Stimulated activated CD8-positive, alpha-beta memory T cell treated with anti-CD3 and anti-CD28 coated beads, Interleukin-15, amount 100 ng/mL, for 1 hour (primary cell): ENCODE data around the gene TES.
"Not testable (repeated sequence)": the region's sequence is repeated elsewhere in the genome, so short reads cannot be mapped to it uniquely, and the experiment has no call there.

Experiments
- DNase-seq: peaks from one replicate; pipeline ENCODE4 v3.0.0-alpha.2; 2020; ENCODE audit warnings: low read depth

The TES gene, protein sequence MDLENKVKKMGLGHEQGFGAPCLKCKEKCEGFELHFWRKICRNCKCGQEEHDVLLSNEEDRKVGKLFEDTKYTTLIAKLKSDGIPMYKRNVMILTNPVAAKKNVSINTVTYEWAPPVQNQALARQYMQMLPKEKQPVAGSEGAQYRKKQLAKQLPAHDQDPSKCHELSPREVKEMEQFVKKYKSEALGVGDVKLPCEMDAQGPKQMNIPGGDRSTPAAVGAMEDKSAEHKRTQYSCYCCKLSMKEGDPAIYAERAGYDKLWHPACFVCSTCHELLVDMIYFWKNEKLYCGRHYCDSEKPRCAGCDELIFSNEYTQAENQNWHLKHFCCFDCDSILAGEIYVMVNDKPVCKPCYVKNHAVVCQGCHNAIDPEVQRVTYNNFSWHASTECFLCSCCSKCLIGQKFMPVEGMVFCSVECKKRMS

GRCh38 chr7:116210345-116211005, at the start of gene TES:
Gene TES, plus strand, starts transcription at chr7:116210539. Its CDS starts 169 bp downstream, at chr7:116210708.
- DNase-seq, result peak; percentile 22

DNA sequence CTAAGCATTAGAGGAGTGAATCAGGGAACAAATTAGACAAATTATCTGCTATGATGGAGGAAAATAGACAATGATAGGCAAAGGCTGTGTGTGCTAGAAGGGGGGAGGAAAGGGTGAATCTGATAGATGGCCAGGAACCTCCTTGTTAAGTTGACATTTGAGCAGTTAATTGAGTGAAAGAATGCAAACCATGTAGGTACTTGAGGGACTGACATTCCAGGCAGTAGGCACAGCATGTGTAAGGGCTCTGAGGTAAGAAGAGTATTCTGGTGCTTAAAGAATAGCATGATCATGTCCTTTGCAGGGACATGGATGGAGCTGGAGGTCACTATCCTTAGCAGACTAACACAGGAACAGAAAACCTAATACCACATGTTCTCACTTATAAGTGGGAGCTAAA, 48.6 kb upstream of the TES start:
- DNase-seq, result no peak

DNA sequence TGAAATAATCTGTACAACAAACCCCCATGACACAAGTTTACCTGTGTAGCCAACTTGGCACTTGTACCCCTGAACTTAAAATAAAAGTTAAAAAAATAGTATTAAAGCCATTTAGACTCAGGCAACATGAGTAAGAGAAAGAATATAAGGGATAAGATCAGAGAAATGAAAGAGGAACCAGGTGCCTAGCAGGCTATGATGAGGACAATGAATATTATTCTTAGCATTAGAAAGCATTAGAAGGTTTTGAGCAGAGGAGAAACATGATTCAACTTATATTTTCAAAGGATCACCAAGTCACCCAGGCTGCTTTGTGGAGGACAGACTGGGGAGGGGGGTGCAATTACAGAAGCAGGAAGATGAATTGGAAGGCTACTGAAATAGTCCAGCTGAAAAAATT, 48.1 kb upstream of the TES start:
- DNase-seq, result no peak

- DNase-seq, result no peak
These were observed 47.3 kb upstream of the TES start for GRCh38 chr7:116162992-116163391.

- DNase-seq, result no peak
These were observed 45.6 kb upstream of the TES start for GRCh38 chr7:116164552-116165306.

- no peak for DNase-seq
These were observed 44.6 kb upstream of the TES start for GRCh38 chr7:116165717-116166116.

DNA sequence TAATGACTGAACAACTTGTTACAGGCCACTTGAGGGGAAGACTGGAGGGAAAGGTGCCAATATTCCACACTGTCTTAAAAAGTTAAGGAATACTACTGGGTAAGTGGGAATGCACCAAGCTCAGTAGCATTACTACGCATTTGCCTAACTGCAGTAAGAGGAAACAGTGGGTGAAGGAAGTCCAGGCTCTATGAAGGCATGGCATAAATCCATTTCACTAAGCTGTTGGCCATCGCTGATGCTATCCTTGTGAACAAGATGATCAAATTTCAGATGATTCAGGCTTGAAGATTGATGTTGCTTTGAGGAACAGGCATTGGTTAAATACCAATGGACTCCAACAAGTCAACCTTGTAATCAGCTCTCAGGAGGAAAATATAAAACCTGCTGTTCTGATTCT, 44.2 kb upstream of the TES start:
- DNase-seq, result no peak

GRCh38 chr7:116167177-116167576, 43.2 kb upstream of the TES start:
- no peak for DNase-seq

- DNase-seq, result no peak
These were observed 41.3 kb upstream of the TES start for GRCh38 chr7:116169060-116169459.

- DNase-seq, result no peak
These were observed 40.2 kb upstream of the TES start for GRCh38 chr7:116170180-116170579.

GRCh38 chr7:116171094-116171493, 39.2 kb upstream of the TES start:
- DNase-seq, result no peak

DNA sequence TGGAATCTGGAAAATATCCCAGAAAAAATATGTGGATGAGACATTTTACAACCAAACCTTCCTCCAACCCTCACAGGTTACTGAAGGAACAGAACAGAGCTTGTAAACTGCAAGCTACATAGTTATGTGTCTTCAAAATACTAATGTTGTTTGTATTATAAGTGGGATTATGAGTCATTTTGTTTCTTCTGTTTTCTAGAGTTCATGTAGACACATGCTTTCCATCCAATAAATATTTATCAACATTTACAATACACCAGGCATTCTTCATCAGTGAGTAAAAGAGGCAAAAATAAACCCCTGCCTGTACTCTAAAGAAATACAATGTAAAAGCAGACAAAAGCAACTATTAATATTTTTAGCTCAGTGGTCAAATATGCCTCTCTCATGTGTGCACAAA, 38.0 kb upstream of the TES start:
- no peak for DNase-seq

DNA sequence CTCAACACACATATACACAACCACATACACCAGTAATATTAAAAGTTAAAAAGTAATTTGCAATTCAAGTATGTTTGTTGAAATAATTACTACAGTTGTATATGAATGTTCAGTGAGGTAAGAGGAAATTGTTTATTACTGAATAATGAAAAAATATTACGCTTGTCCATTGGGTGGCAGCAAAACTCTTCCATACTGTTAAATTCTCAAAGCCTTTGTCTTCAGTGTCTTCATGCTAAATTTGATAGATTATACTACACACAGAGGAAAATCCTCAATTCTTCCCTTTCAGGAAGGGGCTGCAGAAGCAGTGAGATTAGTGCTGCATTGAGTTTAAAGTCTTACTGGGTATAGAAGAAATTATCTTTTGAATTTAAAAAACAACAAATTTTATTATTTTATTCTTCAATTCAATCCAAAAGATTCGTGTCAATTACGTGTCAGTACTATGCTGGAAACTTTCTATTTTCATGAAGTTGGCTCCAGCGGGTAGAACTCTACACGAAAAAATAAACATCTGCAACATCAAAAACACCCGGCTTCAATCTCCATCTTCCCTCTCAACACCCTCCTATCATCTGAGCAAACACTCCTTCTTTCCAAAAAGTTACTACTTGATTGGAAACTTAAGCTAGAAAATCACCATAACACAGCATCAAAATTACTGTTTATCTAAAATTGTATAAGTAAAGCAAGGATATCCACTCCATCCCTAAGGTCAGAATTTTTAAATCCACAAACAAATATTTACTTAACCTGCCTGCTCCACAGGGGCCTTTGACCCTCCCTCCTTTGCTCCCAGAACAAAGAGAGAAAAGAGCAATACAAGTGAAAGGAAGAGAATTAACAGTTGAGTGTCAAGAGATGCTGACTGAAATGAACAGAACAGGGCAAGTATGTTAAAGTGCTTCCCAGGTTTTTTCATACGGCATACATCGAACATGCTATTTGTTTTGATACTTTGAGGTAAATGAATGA, 37.0 kb upstream of the TES start:
- no peak for DNase-seq

DNA sequence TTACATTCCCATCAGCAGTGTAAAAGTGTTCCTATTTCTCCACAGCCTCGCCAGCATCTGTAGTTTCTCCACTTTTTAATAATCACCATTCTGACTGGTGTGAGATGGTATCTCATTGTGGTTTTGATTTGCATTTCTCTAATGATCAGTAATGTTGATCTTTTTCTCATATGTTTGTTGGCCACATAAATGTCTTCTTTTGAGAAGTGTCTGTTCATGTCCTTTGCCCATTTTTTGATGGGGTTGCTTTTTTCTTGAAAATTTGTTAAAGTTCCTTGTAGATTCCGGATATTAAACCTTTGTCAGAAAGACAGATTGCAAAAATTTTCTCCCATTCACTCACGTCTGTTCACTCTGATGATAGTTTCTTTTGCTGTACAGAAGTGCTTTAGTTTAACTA, 35.2 kb upstream of the TES start:
- not testable (repeated sequence) for DNase-seq

DNA sequence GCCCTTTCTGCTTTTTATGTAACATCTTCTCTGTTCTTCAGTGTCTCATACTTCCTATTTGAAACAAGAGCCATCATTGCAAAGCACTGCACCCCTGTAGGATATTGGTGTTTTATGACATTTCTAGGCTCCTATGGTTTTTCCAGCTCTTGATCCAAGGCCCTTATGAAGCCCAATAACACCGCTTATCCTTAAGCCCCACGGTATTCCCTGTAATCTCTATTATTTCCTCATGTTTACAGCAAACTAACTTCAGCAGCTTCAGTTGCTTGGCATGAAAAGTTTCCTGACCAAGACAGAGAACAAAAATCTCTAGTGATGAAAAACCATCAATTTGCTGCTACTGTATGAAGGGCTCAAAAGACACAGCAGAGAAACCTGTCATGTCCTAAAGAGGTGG, 34.1 kb upstream of the TES start:
- DNase-seq, result no peak

GRCh38 chr7:116177009-116177408, 33.3 kb upstream of the TES start:
- no peak for DNase-seq

DNA sequence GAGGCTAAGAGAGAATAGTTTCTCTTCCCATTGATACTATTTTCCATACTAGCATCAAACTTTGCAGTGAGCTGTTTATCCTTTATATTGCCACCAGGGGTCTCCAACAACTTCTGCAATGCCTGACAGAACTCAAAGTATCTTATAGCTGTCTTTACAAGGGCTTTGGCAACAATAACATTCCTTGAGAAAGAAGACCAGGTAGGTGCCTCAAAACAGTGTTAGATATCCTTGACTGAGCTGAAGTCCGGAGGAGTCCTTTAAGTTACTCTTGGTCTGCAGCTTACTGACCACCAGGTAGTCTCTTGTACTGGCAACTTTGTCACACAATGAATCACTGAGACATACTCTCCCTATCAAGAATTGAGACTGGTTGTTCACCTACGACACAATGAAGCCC, 30.0 kb upstream of the TES start:
- no peak for DNase-seq

- no peak for DNase-seq
These were observed 28.3 kb upstream of the TES start for GRCh38 chr7:116182023-116182422.

- no peak for DNase-seq
These were observed 24.9 kb upstream of the TES start for GRCh38 chr7:116185450-116185849.

DNA sequence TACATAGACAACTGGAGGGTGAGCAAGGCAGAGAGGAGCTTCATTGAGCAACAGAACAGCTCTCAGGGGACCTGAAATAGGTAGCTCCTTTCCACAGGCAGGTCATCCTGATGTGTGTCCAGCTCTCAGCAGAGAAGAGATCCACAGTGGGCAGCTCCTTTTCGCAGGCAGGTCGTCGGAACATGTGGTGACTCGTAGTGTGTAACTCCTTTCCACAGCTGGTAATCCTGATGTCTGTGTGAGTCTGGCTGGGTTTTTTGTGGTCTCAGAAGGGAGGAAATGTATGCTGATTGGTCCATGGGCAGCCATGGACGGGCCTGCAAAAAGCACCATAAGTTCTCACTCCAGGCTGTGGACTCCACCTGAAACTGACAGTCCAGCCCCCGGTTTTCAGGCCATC, 24.4 kb upstream of the TES start:
- DNase-seq, result no peak

GRCh38 chr7:116187400-116187799, 22.9 kb upstream of the TES start:
- no peak for DNase-seq
